ENCODE data around the gene CD28. TPM values are rescaled to one million over a fixed set of nuclear protein-coding genes. Genes with fewer than 3 reads are reported as not detected.

Gene CD28
- total and polyA plus RNA-seq, 10 of the 15 experiments (the other 5 are each of a cell fraction or from before 2014, with no cell fraction given) = 0.03 to 0.23 (median 0.04) TPM; not detected in 7

DNA sequence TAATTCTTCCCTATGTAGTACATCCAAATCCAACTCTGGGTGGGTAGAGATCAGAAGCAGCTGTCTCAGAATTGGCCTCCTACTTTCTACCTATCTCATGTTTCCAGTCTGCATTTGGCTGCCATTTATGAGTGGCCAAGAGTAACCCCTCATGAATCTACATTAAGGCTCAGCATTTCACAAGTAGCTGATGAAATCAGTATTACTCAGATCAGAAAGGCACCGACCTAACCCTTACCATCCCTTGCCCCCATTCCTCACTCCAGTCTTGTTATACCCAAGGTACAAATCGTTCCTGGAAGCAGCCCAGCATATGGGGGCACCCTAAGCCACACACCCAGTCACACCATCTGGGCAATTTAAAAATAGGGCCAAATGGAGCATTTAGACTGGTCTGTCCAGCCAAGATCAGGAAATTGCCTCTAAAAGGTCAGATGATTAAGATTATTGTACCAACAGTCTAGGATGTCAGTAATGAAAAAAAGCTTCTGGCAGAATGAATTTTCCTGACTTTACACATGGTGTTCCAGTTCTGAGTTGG, 37.1 kb downstream of the CD28 start:
- H3K9ac ChIP-seq (ENCODE audit: control insufficient read depth, insufficient read depth, low read length) = no peak overlapping the region
- H3K4me2 ChIP-seq (ENCODE audit: control insufficient read depth, insufficient read depth) = no peak overlapping the region
- no peak overlapping the region for H3K27ac ChIP-seq (ENCODE audit: control insufficient read depth, insufficient read depth)
- BruUV-seq (replicated peaks) = no TSS peak
- DNase-seq (ENCODE audit: low read depth, low spot score) = no peak
- H3K4me3 ChIP-seq = no peak overlapping the region
- intact Hi-C loops (cut with micrococcal nuclease; ENCODE audit: unreplicated experiment) = no loop called here
- H3K79me2 ChIP-seq (ENCODE audit: control insufficient read depth, insufficient read depth, low read length) = no peaks in the 10 kb centered on the region
- no peak for ATAC-seq
- H3K4me1 ChIP-seq (ENCODE audit: control insufficient read depth, insufficient read depth, low read length) = no peaks in the 10 kb centered on the region
- FAIRE-seq = no peak
- RAD21 ChIA-PET (ENCODE audit: unreplicated experiment) = no interaction called here
- H3K36me3 ChIP-seq (ENCODE audit: control insufficient read depth in 2 of 2, insufficient read depth in 2 of 2, low read length in 1 of 2) = no peaks in the 10 kb centered on the region
- no peaks in the 10 kb centered on the region for H4K20me1 ChIP-seq (ENCODE audit: control insufficient read depth, insufficient read depth)
- 52% methylated on average over 2 of the region's 2 CpGs for WGBS (ENCODE audit: insufficient coverage, insufficient replicate concordance, low lambda C conversion rate, missing lambda C conversion rate)
- POLR2A ChIA-PET = no interaction called here
- H3K27me3 ChIP-seq (replicated peaks in 1 of 2; ENCODE audit: control insufficient read depth in 2 of 2, insufficient read depth in 2 of 2, low read length in 1 of 2) = no peaks in the 10 kb centered on the region; a peak in 1 of 4 replicates
- in situ Hi-C loops (cut with MboI) = no loop called here
- H2AFZ ChIP-seq (ENCODE audit: control insufficient read depth, low read depth, low read length) = no peak overlapping the region
- SMC1A ChIA-PET (ENCODE audit: uncharacterized antibody, unreplicated experiment) = interaction anchor here (1.2 kb wide), 1 partner anchor 274 kb away, joined by 3 read pairs; no protein-coding TSS in a partner anchor
- no peaks in the 10 kb centered on the region for H3K9me3 ChIP-seq (replicated peaks; ENCODE audit: control insufficient read depth, insufficient read depth, low read length)
- CTCF ChIA-PET = no interaction called here
- TF ChIP-seq, protein P1, sequence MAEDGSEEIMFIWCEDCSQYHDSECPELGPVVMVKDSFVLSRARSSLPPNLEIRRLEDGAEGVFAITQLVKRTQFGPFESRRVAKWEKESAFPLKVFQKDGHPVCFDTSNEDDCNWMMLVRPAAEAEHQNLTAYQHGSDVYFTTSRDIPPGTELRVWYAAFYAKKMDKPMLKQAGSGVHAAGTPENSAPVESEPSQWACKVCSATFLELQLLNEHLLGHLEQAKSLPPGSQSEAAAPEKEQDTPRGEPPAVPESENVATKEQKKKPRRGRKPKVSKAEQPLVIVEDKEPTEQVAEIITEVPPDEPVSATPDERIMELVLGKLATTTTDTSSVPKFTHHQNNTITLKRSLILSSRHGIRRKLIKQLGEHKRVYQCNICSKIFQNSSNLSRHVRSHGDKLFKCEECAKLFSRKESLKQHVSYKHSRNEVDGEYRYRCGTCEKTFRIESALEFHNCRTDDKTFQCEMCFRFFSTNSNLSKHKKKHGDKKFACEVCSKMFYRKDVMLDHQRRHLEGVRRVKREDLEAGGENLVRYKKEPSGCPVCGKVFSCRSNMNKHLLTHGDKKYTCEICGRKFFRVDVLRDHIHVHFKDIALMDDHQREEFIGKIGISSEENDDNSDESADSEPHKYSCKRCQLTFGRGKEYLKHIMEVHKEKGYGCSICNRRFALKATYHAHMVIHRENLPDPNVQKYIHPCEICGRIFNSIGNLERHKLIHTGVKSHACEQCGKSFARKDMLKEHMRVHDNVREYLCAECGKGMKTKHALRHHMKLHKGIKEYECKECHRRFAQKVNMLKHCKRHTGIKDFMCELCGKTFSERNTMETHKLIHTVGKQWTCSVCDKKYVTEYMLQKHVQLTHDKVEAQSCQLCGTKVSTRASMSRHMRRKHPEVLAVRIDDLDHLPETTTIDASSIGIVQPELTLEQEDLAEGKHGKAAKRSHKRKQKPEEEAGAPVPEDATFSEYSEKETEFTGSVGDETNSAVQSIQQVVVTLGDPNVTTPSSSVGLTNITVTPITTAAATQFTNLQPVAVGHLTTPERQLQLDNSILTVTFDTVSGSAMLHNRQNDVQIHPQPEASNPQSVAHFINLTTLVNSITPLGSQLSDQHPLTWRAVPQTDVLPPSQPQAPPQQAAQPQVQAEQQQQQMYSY (CRISPR knock-in tag; IDR thresholded peaks at IDR 0.05) = no peak
- TF ChIP-seq YY1 (IDR thresholded peaks at IDR 0.05; ENCODE audit: low read depth, low read length) = no peak
- TF ChIP-seq, protein P2, sequence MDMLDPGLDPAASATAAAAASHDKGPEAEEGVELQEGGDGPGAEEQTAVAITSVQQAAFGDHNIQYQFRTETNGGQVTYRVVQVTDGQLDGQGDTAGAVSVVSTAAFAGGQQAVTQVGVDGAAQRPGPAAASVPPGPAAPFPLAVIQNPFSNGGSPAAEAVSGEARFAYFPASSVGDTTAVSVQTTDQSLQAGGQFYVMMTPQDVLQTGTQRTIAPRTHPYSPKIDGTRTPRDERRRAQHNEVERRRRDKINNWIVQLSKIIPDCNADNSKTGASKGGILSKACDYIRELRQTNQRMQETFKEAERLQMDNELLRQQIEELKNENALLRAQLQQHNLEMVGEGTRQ (IDR thresholded peaks at IDR 0.05; ENCODE audit: borderline replicate concordance, low read depth, low read length) = no peak
- no peak for TF ChIP-seq ZNF207 (IDR thresholded peaks at IDR 0.05; ENCODE audit: borderline replicate concordance)
- no peak for TF ChIP-seq TCF7 (IDR thresholded peaks at IDR 0.05; ENCODE audit: borderline replicate concordance)
- no peak for TF ChIP-seq JUNB (IDR thresholded peaks at IDR 0.05)

Data from GM12878 (cell line).